ENCODE measurements around the gene TMEM174.
"Not testable (repeated sequence)": the region's sequence is repeated elsewhere in the genome, so short reads cannot be mapped to it uniquely, and the experiment has no call there.

Gene TMEM174

GRCh38 chr5:73197637-73198257, 24.8 kb downstream of the TMEM174 start:
- DNase-seq, result no peak

GRCh38 chr5:73198833-73199592, 26.0 kb downstream of the TMEM174 start:
- DNase-seq, result no peak

- no peak for DNase-seq
These were observed 26.7 kb downstream of the TMEM174 start for GRCh38 chr5:73199671-73200070.

GRCh38 chr5:73201547-73202513, 28.8 kb downstream of the TMEM174 start:
- DNase-seq, result peak; percentile 25

GRCh38 chr5:73204332-73204731, 31.3 kb downstream of the TMEM174 start:
- no peak for DNase-seq

- DNase-seq, result no peak
These were observed 31.7 kb downstream of the TMEM174 start for GRCh38 chr5:73204733-73205132.

- no peak for DNase-seq
These were observed 32.3 kb downstream of the TMEM174 start for GRCh38 chr5:73205305-73205704.

GRCh38 chr5:73207239-73207638, 34.2 kb downstream of the TMEM174 start:
- not testable (repeated sequence) for DNase-seq

GRCh38 chr5:73209075-73209474, 36.1 kb downstream of the TMEM174 start:
- DNase-seq, result not testable (repeated sequence)

- DNase-seq, result not testable (repeated sequence)
These were observed 39.7 kb downstream of the TMEM174 start for GRCh38 chr5:73212693-73213092.

- DNase-seq, result no peak
These were observed 40.6 kb downstream of the TMEM174 start for GRCh38 chr5:73213566-73213998.

- DNase-seq, result no peak
These were observed 41.3 kb downstream of the TMEM174 start for GRCh38 chr5:73214306-73214705.

- no peak for DNase-seq
These were observed 42.0 kb downstream of the TMEM174 start for GRCh38 chr5:73214996-73215395.

- no peak for DNase-seq
These were observed 42.5 kb downstream of the TMEM174 start for GRCh38 chr5:73215531-73215890.

GRCh38 chr5:73215891-73216610, 43.1 kb downstream of the TMEM174 start:
- peak; percentile 36 for DNase-seq

- no peak for DNase-seq
These were observed 45.7 kb downstream of the TMEM174 start for GRCh38 chr5:73218552-73219171.

- not testable (repeated sequence) for DNase-seq
These were observed 46.3 kb downstream of the TMEM174 start for GRCh38 chr5:73219336-73219735.

GRCh38 chr5:73221161-73221560, 48.2 kb downstream of the TMEM174 start:
- DNase-seq, result no peak

- DNase-seq, result no peak
These were observed 48.7 kb downstream of the TMEM174 start for GRCh38 chr5:73221726-73222125.

GRCh38 chr5:73222173-73222572, 49.2 kb downstream of the TMEM174 start:
- DNase-seq, result no peak

Data from NCI-H446 treated with DMSO at 0.1 percent for 48 hours (cell line).